Activated naive CD8-positive, alpha-beta T cell treated with anti-CD3 and anti-CD28 coated beads, Interleukin-2, amount 10 ng/mL, durations not matched to agents 7 days and 5 days (primary cell): ENCODE measurements around the gene LTN1. TPM values are rescaled to one million over a fixed set of nuclear protein-coding genes. Genes with fewer than 3 reads are reported as not detected.
"Not testable (repeated sequence)": the region's sequence is repeated elsewhere in the genome, so short reads cannot be mapped to it uniquely, and the experiment has no call there.

ENCODE experiments used
- ATAC-seq: fragments of 150-1000 bp; cut with Tn5 transposase; one replicate; pipeline ENCODE4 v1.10.0; 2021; ENCODE audit warnings: low read depth, moderate library complexity
- POLR2A ChIA-PET: fragments of 350-600 bp; sonication (Branson Sonifier 250); formaldehyde crosslinking; loops from one replicate; lab custom pipeline; 2021; ENCODE audit warnings: antibody characterized with exemption; lab: Charles Lee
- DNase-seq: peaks from one replicate; pipeline ENCODE4 v3.0.0; 2021
- H3K27ac Mint-ChIP-seq: one replicate; pipeline ENCODE4 v1.8.0; 2022; ENCODE audit warnings: mild to moderate bottlenecking, mixed read lengths
- H3K27me3 Mint-ChIP-seq: one replicate; pipeline ENCODE4 v1.8.0; 2022; ENCODE audit warnings: mild to moderate bottlenecking, moderate library complexity, mixed read lengths
- H3K36me3 Mint-ChIP-seq: one replicate; pipeline ENCODE4 v1.8.0; 2021; ENCODE audit warnings: mild to moderate bottlenecking, mixed read lengths
- H3K4me1 Mint-ChIP-seq: one replicate; pipeline ENCODE4 v1.8.0; 2021; ENCODE audit warnings: mixed read lengths
- H3K4me3 Mint-ChIP-seq: one replicate; pipeline ENCODE4 v1.8.0; 2022; ENCODE audit warnings: mild to moderate bottlenecking, moderate library complexity, mixed read lengths
- H3K9me3 Mint-ChIP-seq: one replicate; pipeline ENCODE4 v1.8.0; 2021; ENCODE audit warnings: mixed read lengths
- total RNA-seq, 2 experiments: library from RNA; stranded (reverse); gene quantifications; one replicate each; pipeline ENCODE4 v1.2.3, GENCODE V29; 2021

Gene LTN1
- total RNA-seq, 2 experiments from 2014 or later: 27.4 to 29.3 TPM

- no peak overlapping the region for H3K4me3 Mint-ChIP-seq
- peaks cover 31% of the 10 kb centered on the region for H3K36me3 Mint-ChIP-seq
- H3K27me3 Mint-ChIP-seq: no peaks in the 10 kb centered on the region
- no peaks in the 10 kb centered on the region for H3K9me3 Mint-ChIP-seq
- peaks cover 4% of the 10 kb centered on the region for H3K4me1 Mint-ChIP-seq
- POLR2A ChIA-PET: no interaction called here
- DNase-seq (no peak), ATAC-seq (no peak)
- no peak overlapping the region for H3K27ac Mint-ChIP-seq
Measured at GRCh38 chr21:28936721-28937120, 56.0 kb downstream of the LTN1 start.

- no peaks in the 10 kb centered on the region for H3K27me3 Mint-ChIP-seq
- H3K27ac Mint-ChIP-seq: no peak overlapping the region
- ATAC-seq (no peak), DNase-seq (no peak)
- POLR2A ChIA-PET: no interaction called here
- H3K9me3 Mint-ChIP-seq: no peaks in the 10 kb centered on the region
- H3K4me1 Mint-ChIP-seq: peaks cover 4% of the 10 kb centered on the region
- H3K4me3 Mint-ChIP-seq: no peak overlapping the region
- H3K36me3 Mint-ChIP-seq: peaks cover 32% of the 10 kb centered on the region
Measured at GRCh38 chr21:28936036-28936435, 56.6 kb downstream of the LTN1 start.

DNA sequence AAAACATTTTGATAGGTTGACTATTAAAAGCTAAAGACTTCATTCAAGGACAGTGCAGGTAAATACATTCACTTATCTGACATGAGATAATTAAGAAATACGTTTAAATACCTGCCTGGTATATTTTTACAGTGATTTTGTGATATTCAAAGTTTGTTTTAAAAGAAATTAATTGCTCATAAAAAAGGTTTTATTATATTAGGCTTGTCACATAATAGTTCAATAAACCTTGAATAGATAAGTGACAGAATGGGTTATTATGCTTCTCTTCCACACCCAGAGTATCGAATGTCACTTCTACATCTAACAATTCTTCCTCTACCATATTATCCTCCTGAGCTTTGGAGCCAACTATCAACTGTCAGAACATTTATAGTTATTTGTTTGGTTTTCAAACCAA lies 60.0 kb downstream of the LTN1 start:
- no peak for ATAC-seq
- no peaks in the 10 kb centered on the region for H3K9me3 Mint-ChIP-seq
- peaks cover 33% of the 10 kb centered on the region for H3K36me3 Mint-ChIP-seq
- no peak overlapping the region for H3K4me3 Mint-ChIP-seq
- H3K4me1 Mint-ChIP-seq: peaks cover 4% of the 10 kb centered on the region
- no peak overlapping the region for H3K27ac Mint-ChIP-seq
- POLR2A ChIA-PET: no interaction called here
- DNase-seq: no peak
- H3K27me3 Mint-ChIP-seq: no peaks in the 10 kb centered on the region

DNA sequence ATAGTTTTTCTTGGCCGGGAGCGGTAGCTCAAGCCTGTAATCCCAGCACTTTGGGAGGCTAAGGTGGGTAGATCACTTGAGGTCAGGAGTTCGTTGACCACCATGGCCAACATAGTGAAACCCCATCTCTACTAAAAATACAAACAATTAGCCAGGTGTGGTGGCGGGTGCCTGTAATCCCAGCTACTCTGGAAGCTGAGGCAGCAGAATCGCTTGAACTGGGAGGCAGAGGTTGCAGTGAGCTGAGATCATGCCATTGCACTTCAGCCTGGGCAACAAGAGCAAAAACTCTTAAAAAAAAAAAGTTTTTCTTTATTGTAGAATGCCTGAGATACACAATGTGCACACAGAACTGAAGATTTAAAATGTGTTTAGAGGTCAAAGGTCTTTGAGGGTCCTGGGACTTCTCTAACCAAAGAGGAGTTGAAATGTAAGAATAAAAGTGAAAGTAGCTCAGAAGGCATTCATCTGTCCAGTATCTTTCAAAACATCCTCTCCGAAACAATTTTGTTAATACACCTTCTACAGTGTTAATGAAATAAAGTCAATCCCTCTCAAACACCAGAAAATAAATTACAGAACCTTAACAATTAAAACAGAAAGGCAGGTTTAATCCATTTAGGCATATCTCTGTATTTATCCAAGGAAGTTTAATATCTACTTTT lies 60.8 kb downstream of the LTN1 start:
- POLR2A ChIA-PET: interaction anchor here (0.7 kb wide), 1 partner anchor 14 kb away, joined by 3 read pairs; no protein-coding TSS in a partner anchor
- not testable (repeated sequence) for H3K27me3 Mint-ChIP-seq, H3K4me1 Mint-ChIP-seq, H3K4me3 Mint-ChIP-seq, ATAC-seq, H3K27ac Mint-ChIP-seq, H3K9me3 Mint-ChIP-seq, DNase-seq
- peaks cover 34% of the 10 kb centered on the region for H3K36me3 Mint-ChIP-seq

DNA sequence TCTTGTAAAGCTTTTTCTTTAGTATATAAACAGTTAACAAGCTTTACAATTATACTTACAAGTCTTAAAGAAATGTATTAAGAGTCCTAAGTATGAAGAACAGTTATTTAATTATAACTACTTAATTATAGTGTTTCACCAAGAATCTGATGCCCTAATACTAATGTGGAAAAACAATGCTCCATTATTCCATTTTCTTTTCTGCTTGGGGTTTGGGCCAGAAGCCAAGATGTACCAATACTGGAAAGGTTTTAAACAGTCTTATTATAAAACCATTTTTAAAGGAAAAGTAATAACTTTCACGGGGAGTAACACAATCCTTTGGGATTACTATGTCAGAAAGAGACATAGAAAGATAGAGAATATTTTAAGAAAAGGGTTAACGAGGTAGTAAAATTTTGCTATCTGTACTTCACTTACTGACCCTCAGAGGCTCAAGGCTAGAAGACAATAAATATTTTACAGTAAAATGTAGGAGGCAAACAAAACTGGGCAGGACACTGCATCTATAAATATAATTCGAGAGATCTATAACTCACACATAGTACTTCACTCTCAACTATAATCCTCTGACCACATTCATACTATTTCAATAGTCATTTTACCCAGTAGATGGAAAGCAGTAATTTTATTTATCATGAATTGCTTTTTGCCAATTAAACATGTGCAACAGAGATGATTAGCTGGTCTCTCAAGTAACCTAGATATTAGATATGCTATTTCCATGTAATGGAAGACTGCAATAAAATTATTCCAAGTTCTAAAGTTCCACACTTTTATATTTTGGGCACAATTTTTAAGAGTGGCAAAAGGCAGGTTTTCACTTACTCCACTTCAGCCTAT lies 63.9 kb downstream of the LTN1 start:
- Mint-ChIP-seq H3K27ac (no peak overlapping the region), H3K9me3 (no peaks in the 10 kb centered on the region), H3K4me3 (no peak overlapping the region), H3K36me3 (peaks cover 41% of the 10 kb centered on the region), H3K4me1 (peaks cover 3% of the 10 kb centered on the region), H3K27me3 (no peaks in the 10 kb centered on the region)
- DNase-seq (no peak), ATAC-seq (no peak)
- POLR2A ChIA-PET: no interaction called here

- peaks cover 3% of the 10 kb centered on the region for H3K4me1 Mint-ChIP-seq
- ATAC-seq (no peak), DNase-seq (no peak)
- no peak overlapping the region for H3K4me3 Mint-ChIP-seq
- POLR2A ChIA-PET: no interaction called here
- no peak overlapping the region for H3K27ac Mint-ChIP-seq
- no peaks in the 10 kb centered on the region for H3K9me3 Mint-ChIP-seq
- H3K27me3 Mint-ChIP-seq: no peaks in the 10 kb centered on the region
- peaks cover 44% of the 10 kb centered on the region for H3K36me3 Mint-ChIP-seq
Measured at GRCh38 chr21:28927130-28927529, 65.5 kb downstream of the LTN1 start.

DNA sequence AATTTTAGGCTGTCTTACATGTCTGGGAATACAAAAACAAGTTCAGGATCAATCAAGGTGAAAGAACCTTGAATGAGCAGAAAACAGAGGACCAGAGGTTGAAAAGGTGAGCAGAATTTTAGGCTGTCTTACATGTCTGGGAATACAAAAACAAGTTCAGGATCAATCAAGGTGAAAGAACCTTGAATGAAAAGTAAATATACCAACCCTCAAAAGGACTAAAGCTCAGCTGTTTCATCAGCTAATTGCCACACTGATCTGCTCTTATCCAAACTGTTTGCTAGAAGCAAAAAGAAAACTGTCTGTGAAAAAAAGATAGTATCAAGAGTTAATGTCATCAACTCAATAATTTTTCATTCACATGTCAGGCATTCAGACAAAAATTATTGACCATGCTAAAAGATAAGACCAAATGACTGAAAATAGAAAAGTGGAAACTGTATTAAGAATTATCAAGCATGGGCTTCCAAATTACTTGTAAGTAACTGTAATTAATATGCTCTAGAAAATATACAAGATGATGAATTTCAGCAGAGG lies 69.2 kb downstream of the LTN1 start:
- no peaks in the 10 kb centered on the region for H3K27me3 Mint-ChIP-seq
- no peaks in the 10 kb centered on the region for H3K9me3 Mint-ChIP-seq
- H3K36me3 Mint-ChIP-seq: peaks cover 36% of the 10 kb centered on the region
- POLR2A ChIA-PET: no interaction called here
- H3K27ac Mint-ChIP-seq: no peak overlapping the region
- H3K4me1 Mint-ChIP-seq: no peaks in the 10 kb centered on the region
- ATAC-seq (no peak), DNase-seq (no peak)
- no peak overlapping the region for H3K4me3 Mint-ChIP-seq

GRCh38 chr21:28922368-28922767 lies 70.3 kb downstream of the LTN1 start:
- DNase-seq (no peak), ATAC-seq (no peak)
- Mint-ChIP-seq H3K27ac (no peak overlapping the region), H3K4me3 (no peak overlapping the region), H3K36me3 (peaks cover 32% of the 10 kb centered on the region), H3K9me3 (no peaks in the 10 kb centered on the region), H3K27me3 (no peaks in the 10 kb centered on the region), H3K4me1 (no peaks in the 10 kb centered on the region)
- POLR2A ChIA-PET: no interaction called here

GRCh38 chr21:28916150-28916893 lies 76.4 kb downstream of the LTN1 start:
- Mint-ChIP-seq H3K4me3 (no peak overlapping the region), H3K27me3 (peaks cover 6% of the 10 kb centered on the region), H3K4me1 (no peaks in the 10 kb centered on the region), H3K9me3 (no peaks in the 10 kb centered on the region), H3K36me3 (no peaks in the 10 kb centered on the region), H3K27ac (no peak overlapping the region)
- no peak for DNase-seq
- POLR2A ChIA-PET: no interaction called here
- no peak for ATAC-seq

DNA sequence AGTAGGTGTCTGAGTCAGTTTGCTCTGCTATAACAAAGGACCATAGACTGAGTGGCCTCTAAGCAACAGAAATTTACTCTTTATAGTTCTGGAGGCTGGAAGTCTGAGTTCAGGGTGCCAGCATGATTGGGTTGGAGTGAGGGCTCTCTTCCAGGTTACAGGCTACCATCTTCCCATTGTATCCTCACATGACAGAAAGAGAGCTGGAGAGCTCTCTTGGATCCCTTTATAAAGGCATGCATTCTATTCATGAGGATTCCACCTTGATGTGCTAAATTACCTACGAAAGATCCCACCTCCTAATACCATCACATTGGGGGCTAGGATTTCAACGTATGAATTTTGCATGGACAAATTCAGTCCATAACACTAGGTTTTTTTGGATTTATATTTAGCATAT lies 79.6 kb downstream of the LTN1 start:
- Mint-ChIP-seq H3K27ac (no peak overlapping the region), H3K4me1 (no peaks in the 10 kb centered on the region), H3K27me3 (peaks cover 13% of the 10 kb centered on the region), H3K36me3 (no peaks in the 10 kb centered on the region), H3K4me3 (no peak overlapping the region), H3K9me3 (no peaks in the 10 kb centered on the region)
- ATAC-seq (no peak), DNase-seq (no peak)
- POLR2A ChIA-PET: no interaction called here

- H3K9me3 Mint-ChIP-seq: no peaks in the 10 kb centered on the region
- ATAC-seq (no peak), DNase-seq (no peak)
- H3K27me3 Mint-ChIP-seq: peaks cover 10% of the 10 kb centered on the region
- H3K4me3 Mint-ChIP-seq: no peak overlapping the region
- H3K36me3 Mint-ChIP-seq: no peaks in the 10 kb centered on the region
- no peaks in the 10 kb centered on the region for H3K4me1 Mint-ChIP-seq
- H3K27ac Mint-ChIP-seq: no peak overlapping the region
- POLR2A ChIA-PET: no interaction called here
Measured at GRCh38 chr21:28910280-28910887, 82.3 kb downstream of the LTN1 start.

DNA sequence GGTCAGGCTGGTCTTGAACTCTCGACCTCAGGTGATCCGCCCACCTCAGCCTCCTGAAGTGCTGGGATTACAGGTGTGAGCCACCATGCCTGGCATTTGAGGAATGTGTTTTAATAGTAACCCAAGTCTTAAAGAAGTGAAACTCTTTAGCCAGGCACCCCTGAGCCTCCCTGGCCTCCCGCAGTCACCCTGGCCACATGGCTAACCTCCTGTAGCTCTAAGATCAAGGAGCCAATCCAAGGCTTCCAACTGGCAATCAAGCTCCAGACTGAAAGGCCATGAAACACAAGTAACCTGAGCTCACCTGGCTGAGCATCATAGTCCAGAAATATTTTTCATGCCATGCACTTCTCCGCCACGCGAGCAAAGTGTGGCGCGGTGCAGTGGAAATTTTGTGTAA lies 84.3 kb downstream of the LTN1 start:
- POLR2A ChIA-PET: no interaction called here
- Mint-ChIP-seq H3K36me3 (no peaks in the 10 kb centered on the region), H3K4me1 (peaks cover 1% of the 10 kb centered on the region), H3K9me3 (no peaks in the 10 kb centered on the region), H3K27me3 (peaks cover 12% of the 10 kb centered on the region), H3K27ac (no peak overlapping the region), H3K4me3 (no peak overlapping the region)
- DNase-seq (no peak), ATAC-seq (no peak)

GRCh38 chr21:28906841-28907240 lies 85.8 kb downstream of the LTN1 start:
- Mint-ChIP-seq H3K4me3 (no peak overlapping the region), H3K4me1 (peaks cover 1% of the 10 kb centered on the region), H3K27ac (no peak overlapping the region), H3K36me3 (no peaks in the 10 kb centered on the region), H3K9me3 (no peaks in the 10 kb centered on the region), H3K27me3 (peaks cover 16% of the 10 kb centered on the region)
- DNase-seq (no peak), ATAC-seq (no peak)
- POLR2A ChIA-PET: no interaction called here
